Mucosa of descending colon (tissue), 3 donors: ENCODE measurements around the gene VPS37D. TPM values are rescaled to one million over a fixed set of nuclear protein-coding genes. Genes with fewer than 3 reads are reported as not detected.
A peak's percentile ranks its signal among the peaks of the same experiment; 100 is the strongest.

ENCODE experiments used
- ATAC-seq: fragments of 200-7000 bp; cut with Tn5 transposase; one replicate; pipeline ENCODE4 v1.9.1; 2020; ENCODE audit warnings: mild to moderate bottlenecking, moderate library complexity
- DNase-seq, 3 donors: peaks; one replicate each; pipeline ENCODE4 v3.0.0-alpha.2; 2020
- H3K36me3 ChIP-seq: fragments of 200-600 bp; one replicate; pipeline ENCODE4 v1.8.0; 2021; ENCODE audit warnings: low read depth, mild to moderate bottlenecking
- H3K4me1 ChIP-seq: fragments of 200-600 bp; one replicate; pipeline ENCODE4 v1.8.0; 2021; ENCODE audit warnings: low read depth, mild to moderate bottlenecking
- H3K4me3 ChIP-seq: fragments of 200-600 bp; one replicate; pipeline ENCODE4 v1.8.0; 2021; ENCODE audit warnings: mild to moderate bottlenecking
- H3K9me3 ChIP-seq: fragments of 200-600 bp; one replicate; pipeline ENCODE4 v1.8.0; 2021; ENCODE audit warnings: mild to moderate bottlenecking
- CTCF ChIP-seq: fragments of 200-600 bp; IDR thresholded peaks from one replicate; pipeline ENCODE4 v1.8.0; 2022; ENCODE audit warnings: antibody characterized with exemption, mild to moderate bottlenecking
- intact Hi-C, 2 donors: fragments of 100-400 bp; cut with DNase I in 1 of 2; cut with micrococcal nuclease in 1 of 2; formaldehyde crosslinking; loops; one replicate each; pipeline versions ENCODE4 v1.11.0 to v1.11.1; 2022; cut with DNase I, micrococcal nuclease
- total RNA-seq, 3 donors: library from RNA; stranded (reverse); fragmentation: NEBNext Ultra II Directional in 2 of 3; extraction: Animal tissue kit (Norgen Biotek cat#: 25700) in 2 of 3; gene quantifications; one replicate each; pipeline versions ENCODE4 v1.2.1 to v1.2.4, GENCODE V29; 2021 to 2023
- donor health status: DM: no; HTN: no; CAD: no; lungs with moderate emphysema.
- donor health status: DM: no; HTN: no; CAD: no.
- donor health status: DM: no; HTN: yes; CAD: no.

The VPS37D gene
- total RNA-seq, 3 donors from 2014 or later: 0.48 to 3.3 TPM; not detected in 1

DNA sequence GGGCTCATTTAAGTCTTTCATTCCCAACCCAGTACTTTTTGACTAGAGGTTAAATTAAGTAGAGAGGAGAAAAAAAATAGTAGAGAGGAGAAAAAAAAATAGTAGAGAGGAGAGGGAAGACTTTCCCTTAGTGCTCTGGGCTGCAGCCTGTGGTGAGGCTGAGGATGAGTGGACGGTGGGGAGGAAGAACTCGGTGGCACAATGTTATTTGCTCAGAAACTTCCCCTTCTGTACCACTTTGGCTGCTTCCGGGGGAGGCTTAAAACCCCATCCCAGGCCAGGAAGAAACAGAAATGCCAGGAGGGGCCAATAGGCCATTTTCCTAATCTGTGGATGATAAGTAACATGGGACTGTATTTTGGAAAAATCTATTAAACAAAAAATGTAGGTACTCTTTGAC, 28.7 kb upstream of the VPS37D start:
- intact Hi-C loops: no loop called here
- H3K9me3 ChIP-seq: peaks cover 9% of the 10 kb centered on the region
- H3K36me3 ChIP-seq: no peaks in the 10 kb centered on the region
- H3K4me1 ChIP-seq: no peaks in the 10 kb centered on the region
- no peak for TF ChIP-seq CTCF
- ATAC-seq (no peak), DNase-seq (no peak)
- H3K4me3 ChIP-seq: no peak overlapping the region

GRCh38 chr7:73642834-73643233, 24.8 kb upstream of the VPS37D start:
- intact Hi-C loops: no loop called here
- Histone ChIP-seq H3K4me1 (peaks cover under 1% of the 10 kb centered on the region), H3K36me3 (no peaks in the 10 kb centered on the region), H3K4me3 (no peak overlapping the region), H3K9me3 (peaks cover 9% of the 10 kb centered on the region)
- no peak for ATAC-seq
- DNase-seq: no peak
- TF ChIP-seq CTCF: no peak

DNA sequence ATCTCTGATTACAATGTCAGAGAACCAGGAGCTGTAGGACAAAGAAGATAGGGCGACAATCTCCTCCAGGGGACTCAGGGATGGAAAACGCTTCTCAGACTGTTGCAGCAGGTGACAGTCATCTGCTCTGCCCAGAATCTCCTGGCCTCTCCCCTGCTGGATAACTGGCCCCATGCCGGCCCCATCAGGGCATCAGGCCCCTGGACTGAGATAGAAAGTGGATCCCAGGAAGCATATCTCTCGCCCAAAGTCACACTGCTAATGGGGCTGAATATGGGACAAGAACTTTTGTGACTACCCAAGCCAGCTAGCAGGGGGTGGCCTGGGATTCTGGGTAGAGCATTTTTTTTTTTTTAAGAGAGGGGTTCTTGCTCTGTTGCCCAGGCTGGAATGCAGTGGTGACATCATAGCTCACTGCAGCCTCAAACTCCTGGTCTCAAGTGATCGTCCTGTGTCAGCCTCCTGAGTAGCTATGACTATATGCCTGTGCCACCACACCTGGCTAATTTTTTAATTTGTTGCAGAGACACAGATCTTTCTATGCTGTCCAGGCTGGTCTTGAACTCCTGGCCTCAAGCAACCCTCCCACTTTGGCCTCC, 22.8 kb upstream of the VPS37D start:
- H3K36me3 ChIP-seq: no peaks in the 10 kb centered on the region
- peaks cover 4% of the 10 kb centered on the region for H3K4me1 ChIP-seq
- ATAC-seq (no peak), DNase-seq (no peak)
- H3K9me3 ChIP-seq: peaks cover 9% of the 10 kb centered on the region
- TF ChIP-seq CTCF: no peak
- H3K4me3 ChIP-seq: no peak overlapping the region
- intact Hi-C loops: no loop called here

GRCh38 chr7:73645643-73646174, 21.9 kb upstream of the VPS37D start:
- peaks cover 9% of the 10 kb centered on the region for H3K9me3 ChIP-seq
- TF ChIP-seq CTCF: no peak
- DNase-seq (no peak), ATAC-seq (peak; percentile 32)
- H3K4me1 ChIP-seq: peaks cover 4% of the 10 kb centered on the region
- no peaks in the 10 kb centered on the region for H3K36me3 ChIP-seq
- no peak overlapping the region for H3K4me3 ChIP-seq
- intact Hi-C loops: no loop called here

- no peaks in the 10 kb centered on the region for H3K9me3 ChIP-seq
- DNase-seq (no peak), ATAC-seq (no peak)
- H3K36me3 ChIP-seq: no peaks in the 10 kb centered on the region
- peaks cover 4% of the 10 kb centered on the region for H3K4me1 ChIP-seq
- H3K4me3 ChIP-seq: no peak overlapping the region
- intact Hi-C loops: no loop called here
- no peak for TF ChIP-seq CTCF
Observed at GRCh38 chr7:73646785-73647724, 20.6 kb upstream of the VPS37D start.
